ENCODE measurements around the gene STK31.

DNA sequence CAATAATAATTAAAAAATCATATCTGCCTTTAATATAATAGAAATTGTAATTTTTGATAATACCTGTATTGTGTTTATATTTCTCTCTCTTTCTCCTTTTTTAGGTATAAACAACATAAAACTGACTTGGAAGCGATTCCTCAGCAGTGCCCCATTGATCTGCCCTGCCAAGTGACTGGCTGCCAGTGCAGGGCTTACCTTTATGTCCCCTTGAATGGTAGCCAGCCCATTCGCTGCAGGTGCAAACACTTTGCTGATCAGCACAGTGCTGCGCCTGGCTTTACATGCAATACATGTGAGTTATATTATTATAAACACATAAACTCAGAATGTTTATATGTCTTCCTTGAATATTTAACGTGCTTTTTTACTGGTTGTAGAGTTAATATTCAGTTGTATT is 20.9 kb upstream of the STK31 start:
- TF ChIP-seq CTCF (IDR thresholded peaks at IDR 0.05) (no peak), POLR2AphosphoS5 (IDR thresholded peaks at IDR 0.05; ENCODE audit: insufficient read depth in 1 of 2, low read depth in 1 of 2) (no peak)
